CD4-positive, alpha-beta T cell (primary cell): ENCODE measurements around the gene ELMO1. TPM values are rescaled to one million over a fixed set of nuclear protein-coding genes. Genes with fewer than 3 reads are reported as not detected.

ENCODE experiments used
- ATAC-seq: fragments of 200-7000 bp; cut with Tn5 transposase; one replicate; pipeline ENCODE4 v1.10.0; 2022; ENCODE audit warnings: mild to moderate bottlenecking; ENCODE audit not compliant: poor library complexity
- CTCF ChIA-PET: fragments of 350-600 bp; sonication (Branson Sonifier 250); formaldehyde crosslinking; loops from one replicate; lab custom pipeline; 2021; ENCODE audit warnings: antibody characterized with exemption, inconsistent platforms; lab: Charles Lee
- POLR2A ChIA-PET: fragments of 350-600 bp; sonication (Branson Sonifier 250); formaldehyde crosslinking; loops from one replicate; lab custom pipeline; 2021; ENCODE audit warnings: antibody characterized with exemption, inconsistent platforms; lab: Charles Lee
- DNase-seq, 14 experiments: peaks; one replicate each; pipeline ENCODE4 v3.0.0-alpha.2; 2013 to 2020; ENCODE audit warnings: mixed read lengths in 2 of 14
- H3K27ac ChIP-seq, 2 donors: one replicate each; pipeline versions ENCODE4 v1.5.1 to v1.7.0; 2013; ENCODE audit warnings: low read length in 2 of 2, low read depth in 1 of 2, mild to moderate bottlenecking in 1 of 2
- H3K27me3 ChIP-seq, 2 experiments: 1 replicate in 1 of 2; 2 replicates in 1 of 2; pipeline versions ENCODE4 v1.6.1 to v1.7.0; 2013; ENCODE audit warnings: low read length in 2 of 2, control low read depth in 1 of 2, mild to moderate bottlenecking in 1 of 2, moderate library complexity in 1 of 2; ENCODE audit not compliant: insufficient read depth in 2 of 2, control insufficient read depth in 1 of 2
- H3K36me3 ChIP-seq: one replicate; pipeline ENCODE4 v1.6.1; 2013; ENCODE audit warnings: low read length, control low read depth; ENCODE audit not compliant: insufficient read depth
- H3K4me1 ChIP-seq: one replicate; pipeline ENCODE4 v1.6.1; 2013; ENCODE audit warnings: low read length, control low read depth; ENCODE audit not compliant: insufficient read depth
- H3K4me3 ChIP-seq: one replicate; pipeline ENCODE4 v1.5.1; 2013; ENCODE audit warnings: mild to moderate bottlenecking, low read length, moderate library complexity
- H3K9me3 ChIP-seq, 2 experiments: 1 replicate in 1 of 2; 2 replicates in 1 of 2; pipeline versions ENCODE4 v1.6.1 to v1.7.0; 2013; ENCODE audit warnings: low read length in 2 of 2, mild to moderate bottlenecking in 2 of 2, control low read depth in 1 of 2, moderate library complexity in 1 of 2; ENCODE audit not compliant: control insufficient read depth in 1 of 2, insufficient read depth in 1 of 2
- H3K27ac Mint-ChIP-seq: one replicate; pipeline ENCODE4 v1.8.0; 2020; ENCODE audit warnings: mixed read lengths
- H3K27me3 Mint-ChIP-seq: one replicate; pipeline ENCODE4 v1.8.0; 2021; ENCODE audit warnings: mixed read lengths
- H3K36me3 Mint-ChIP-seq: one replicate; pipeline ENCODE4 v1.8.0; 2021; ENCODE audit warnings: low read depth, mixed read lengths
- H3K4me1 Mint-ChIP-seq: one replicate; pipeline ENCODE4 v1.8.0; 2021; ENCODE audit warnings: low read depth, mixed read lengths
- H3K4me3 Mint-ChIP-seq: one replicate; pipeline ENCODE4 v1.8.0; 2020; ENCODE audit warnings: mild to moderate bottlenecking, mixed read lengths
- H3K9me3 Mint-ChIP-seq: one replicate; pipeline ENCODE4 v1.8.0; 2020; ENCODE audit warnings: mixed read lengths
- CTCF ChIP-seq: fragments of 200-600 bp; IDR thresholded peaks from one replicate; pipeline ENCODE4 v1.8.0; 2022; ENCODE audit warnings: antibody characterized with exemption, mild to moderate bottlenecking
- intact Hi-C, 2 experiments: fragments of 100-400 bp; cut with DNase I in 1 of 2; cut with micrococcal nuclease in 1 of 2; formaldehyde crosslinking; loops; one replicate each; pipeline versions ENCODE4 v1.15.1 to v1.9.0; 2023 to 2025; cut with DNase I, micrococcal nuclease
- total RNA-seq, 174 experiments: library from RNA in 2 of 174; stranded (reverse) in 2 of 174; gene quantifications; one replicate each; pipeline ENCODE4 v1.2.3 and lab custom pipeline; 2021 to 2026

ELMO1 gene
- total RNA-seq, 2 experiments from 2014 or later = 117 to 120 TPM

- Histone ChIP-seq H3K27me3 (no peaks in the 10 kb centered on the region), H3K27ac (peak overlapping the region in 1 of 2 donors; percentile 2), H3K4me1 (no peaks in the 10 kb centered on the region), H3K4me3 (no peak overlapping the region), H3K36me3 (peaks cover 65% of the 10 kb centered on the region), H3K9me3 (no peaks in the 10 kb centered on the region)
- H3K27ac Mint-ChIP-seq = peak overlapping the region; percentile 48
- intact Hi-C loops = no loop called here
- DNase-seq (no peak), ATAC-seq (no peak)
- peaks cover 5% of the 10 kb centered on the region for H3K4me1 Mint-ChIP-seq
- POLR2A ChIA-PET = interaction anchor here (0.8 kb wide), 1 partner anchor 9 kb away, joined by 4 read pairs; no protein-coding TSS in a partner anchor
- H3K27me3 Mint-ChIP-seq = no peaks in the 10 kb centered on the region
- peaks cover 91% of the 10 kb centered on the region for H3K36me3 Mint-ChIP-seq
- H3K9me3 Mint-ChIP-seq = no peaks in the 10 kb centered on the region
- CTCF ChIA-PET = interaction anchor here (1.7 kb wide), 1 partner anchor 34 kb away, joined by 6 read pairs; no protein-coding TSS in a partner anchor
- no peak overlapping the region for H3K4me3 Mint-ChIP-seq
- no peak for TF ChIP-seq CTCF
Observed at GRCh38 chr7:37215290-37215923, 233.3 kb downstream of the ELMO1 start.

GRCh38 chr7:37212556-37212955 lies 236.1 kb downstream of the ELMO1 start:
- Histone ChIP-seq H3K9me3 (no peaks in the 10 kb centered on the region), H3K36me3 (peaks cover 67% of the 10 kb centered on the region), H3K27ac (no peak overlapping the region), H3K27me3 (no peaks in the 10 kb centered on the region), H3K4me1 (no peaks in the 10 kb centered on the region), H3K4me3 (no peak overlapping the region)
- Mint-ChIP-seq H3K4me3 (no peak overlapping the region), H3K36me3 (peaks cover 97% of the 10 kb centered on the region), H3K27ac (peak overlapping the region; percentile 76), H3K9me3 (no peaks in the 10 kb centered on the region), H3K4me1 (peaks cover 9% of the 10 kb centered on the region), H3K27me3 (no peaks in the 10 kb centered on the region)
- ATAC-seq (no peak), DNase-seq (no peak)
- ChIA-PET POLR2A (interaction anchor here (0.5 kb wide), 1 partner anchor 141 kb away, joined by 3 read pairs; no protein-coding TSS in a partner anchor), CTCF (interaction anchor here (0.6 to 1.2 kb wide), 2 partner anchors 141 to 485 kb away, joined by 4 read pairs; no protein-coding TSS in a partner anchor)
- intact Hi-C loops = no loop called here
- no peak for TF ChIP-seq CTCF

GRCh38 chr7:37212051-37212450 lies 236.6 kb downstream of the ELMO1 start:
- Histone ChIP-seq H3K4me1 (no peaks in the 10 kb centered on the region), H3K4me3 (no peak overlapping the region), H3K36me3 (peaks cover 65% of the 10 kb centered on the region), H3K27me3 (no peaks in the 10 kb centered on the region), H3K27ac (no peak overlapping the region), H3K9me3 (no peaks in the 10 kb centered on the region)
- H3K36me3 Mint-ChIP-seq = peaks cover 95% of the 10 kb centered on the region
- intact Hi-C loops = no loop called here
- CTCF ChIA-PET = interaction anchor here (1.2 kb wide), 1 partner anchor 141 kb away, joined by 4 read pairs; no protein-coding TSS in a partner anchor
- H3K4me1 Mint-ChIP-seq = peaks cover 9% of the 10 kb centered on the region
- DNase-seq (no peak), ATAC-seq (no peak)
- no peaks in the 10 kb centered on the region for H3K9me3 Mint-ChIP-seq
- H3K27ac Mint-ChIP-seq = peak overlapping the region; percentile 76
- H3K4me3 Mint-ChIP-seq = no peak overlapping the region
- no peaks in the 10 kb centered on the region for H3K27me3 Mint-ChIP-seq
- POLR2A ChIA-PET = interaction anchor here (0.5 kb wide), 1 partner anchor 142 kb away, joined by 3 read pairs; no protein-coding TSS in a partner anchor
- TF ChIP-seq CTCF = no peak
